ENCODE measurements around the gene CTDSP2.
"Not testable (repeated sequence)": the region's sequence is repeated elsewhere in the genome, so short reads cannot be mapped to it uniquely, and the experiment has no call there.

CTDSP2 gene

GRCh38 chr12:57863676-57864075 is 17.1 kb upstream of the CTDSP2 start:
- peaks cover 0 to 28% (median 19%) of the 10 kb centered on the region in 4 donors for H3K4me1 ChIP-seq
- H3K9me3 ChIP-seq: no peaks in the 10 kb centered on the region
- DNase-seq: no peak
- H3K4me3 ChIP-seq: no peak overlapping the region
- H3K27me3 ChIP-seq: no peaks in the 10 kb centered on the region
- TF ChIP-seq, protein P1, sequence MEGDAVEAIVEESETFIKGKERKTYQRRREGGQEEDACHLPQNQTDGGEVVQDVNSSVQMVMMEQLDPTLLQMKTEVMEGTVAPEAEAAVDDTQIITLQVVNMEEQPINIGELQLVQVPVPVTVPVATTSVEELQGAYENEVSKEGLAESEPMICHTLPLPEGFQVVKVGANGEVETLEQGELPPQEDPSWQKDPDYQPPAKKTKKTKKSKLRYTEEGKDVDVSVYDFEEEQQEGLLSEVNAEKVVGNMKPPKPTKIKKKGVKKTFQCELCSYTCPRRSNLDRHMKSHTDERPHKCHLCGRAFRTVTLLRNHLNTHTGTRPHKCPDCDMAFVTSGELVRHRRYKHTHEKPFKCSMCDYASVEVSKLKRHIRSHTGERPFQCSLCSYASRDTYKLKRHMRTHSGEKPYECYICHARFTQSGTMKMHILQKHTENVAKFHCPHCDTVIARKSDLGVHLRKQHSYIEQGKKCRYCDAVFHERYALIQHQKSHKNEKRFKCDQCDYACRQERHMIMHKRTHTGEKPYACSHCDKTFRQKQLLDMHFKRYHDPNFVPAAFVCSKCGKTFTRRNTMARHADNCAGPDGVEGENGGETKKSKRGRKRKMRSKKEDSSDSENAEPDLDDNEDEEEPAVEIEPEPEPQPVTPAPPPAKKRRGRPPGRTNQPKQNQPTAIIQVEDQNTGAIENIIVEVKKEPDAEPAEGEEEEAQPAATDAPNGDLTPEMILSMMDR (IDR thresholded peaks at IDR 0.05): no peak
- intact Hi-C loops (cut with DNase I; ENCODE audit: low total_unique reads): no loop called here
- H3K36me3 ChIP-seq: no peaks in the 10 kb centered on the region
- peak overlapping the region; percentile 91 for H3K27ac ChIP-seq

- no peak for DNase-seq
- Histone ChIP-seq H3K36me3 (no peaks in the 10 kb centered on the region), H3K27me3 (no peaks in the 10 kb centered on the region), H3K4me3 (no peak overlapping the region), H3K27ac (no peak overlapping the region), H3K9me3 (no peaks in the 10 kb centered on the region), H3K4me1 (peaks cover 0 to 23% (median 16%) of the 10 kb centered on the region in 4 donors)
- TF ChIP-seq, protein P1 (IDR thresholded peaks at IDR 0.05): no peak
- intact Hi-C loops (cut with DNase I; ENCODE audit: low total_unique reads): no loop called here
Observed at GRCh38 chr12:57861967-57862366, 15.4 kb upstream of the CTDSP2 start.

GRCh38 chr12:57860883-57861282 is 14.4 kb upstream of the CTDSP2 start:
- H3K9me3 ChIP-seq; H3K4me3 ChIP-seq; DNase-seq; H3K27ac ChIP-seq; H3K27me3 ChIP-seq; intact Hi-C loops (cut with DNase I; ENCODE audit: low total_unique reads); H3K36me3 ChIP-seq: not testable (repeated sequence)
- H3K4me1 ChIP-seq: peaks cover 0 to 18% (median 15%) of the 10 kb centered on the region in 4 donors

DNA sequence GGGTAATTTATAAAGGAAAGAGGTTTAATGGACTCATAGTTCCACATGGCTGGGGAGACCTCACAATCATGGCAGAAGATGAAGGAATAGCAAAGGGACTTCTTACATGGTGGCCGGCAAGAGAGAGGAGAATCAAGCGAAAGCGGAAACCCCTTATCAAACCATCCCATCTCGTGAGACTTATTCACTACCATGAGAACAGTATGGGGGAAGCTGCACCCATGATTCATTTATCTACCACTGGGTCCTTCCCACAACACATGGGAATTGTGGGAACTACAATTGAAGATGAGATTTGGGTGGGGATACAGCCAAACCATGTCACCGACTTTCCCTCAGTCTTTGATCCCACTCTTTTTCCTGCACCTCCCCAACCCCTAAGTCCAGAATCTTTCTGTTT is 12.6 kb upstream of the CTDSP2 start:
- H3K27me3 ChIP-seq: no peaks in the 10 kb centered on the region
- intact Hi-C loops (cut with DNase I; ENCODE audit: low total_unique reads): no loop called here
- H3K36me3 ChIP-seq: no peaks in the 10 kb centered on the region
- peaks cover 0 to 7% (median 6%) of the 10 kb centered on the region in 4 donors for H3K4me1 ChIP-seq
- no peak overlapping the region for H3K4me3 ChIP-seq
- H3K27ac ChIP-seq: no peak overlapping the region
- H3K9me3 ChIP-seq: no peaks in the 10 kb centered on the region
- TF ChIP-seq, protein P1 (IDR thresholded peaks at IDR 0.05): no peak
- DNase-seq: no peak

DNA sequence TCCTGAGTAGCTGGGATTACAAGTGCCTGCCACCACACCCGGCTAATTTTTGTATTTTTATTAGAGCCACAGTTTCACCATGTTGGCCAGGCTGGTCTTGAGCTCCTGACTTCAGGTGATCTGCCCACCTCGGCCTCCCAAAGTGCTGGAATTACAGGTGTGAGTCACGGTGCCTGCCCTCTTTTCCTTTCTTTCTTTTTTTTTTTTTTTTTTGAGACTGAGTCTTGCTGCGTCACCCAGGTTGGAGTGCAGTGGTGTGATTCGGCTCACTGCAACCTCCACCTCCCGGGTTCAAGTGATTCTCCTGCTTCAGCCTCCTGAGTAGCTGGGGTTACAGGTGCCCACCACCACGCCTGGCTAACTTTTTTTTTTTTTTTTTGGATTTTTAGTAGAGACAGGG is 11.6 kb upstream of the CTDSP2 start:
- H3K4me1 ChIP-seq; H3K4me3 ChIP-seq; intact Hi-C loops (cut with DNase I; ENCODE audit: low total_unique reads); H3K27me3 ChIP-seq; DNase-seq; H3K9me3 ChIP-seq; H3K36me3 ChIP-seq; H3K27ac ChIP-seq: not testable (repeated sequence)

DNA sequence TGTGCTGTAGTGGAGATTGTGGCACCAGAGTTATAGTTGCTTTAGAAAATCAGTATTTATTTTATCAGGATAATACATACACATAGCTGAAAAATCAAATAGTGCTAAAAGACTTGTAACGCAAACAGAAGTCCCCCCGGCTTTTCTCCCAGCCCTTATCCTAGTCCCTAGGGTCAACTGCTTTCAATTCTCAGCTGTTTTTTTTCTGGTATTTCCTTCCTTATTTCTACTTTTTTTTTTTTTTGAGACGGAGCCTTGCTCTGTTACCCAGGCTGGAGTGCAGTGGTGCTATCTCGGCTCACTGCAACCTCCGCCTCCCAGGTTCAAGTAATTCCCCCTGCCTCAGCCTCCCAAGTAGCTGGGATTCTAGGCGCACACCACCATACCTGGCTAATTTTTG is 8.4 kb upstream of the CTDSP2 start:
- intact Hi-C loops (cut with DNase I; ENCODE audit: low total_unique reads): no loop called here
- Histone ChIP-seq H3K9me3 (no peaks in the 10 kb centered on the region), H3K4me1 (peaks cover 0 to 40% (median 31%) of the 10 kb centered on the region in 4 donors), H3K36me3 (no peaks in the 10 kb centered on the region), H3K27ac (no peak overlapping the region), H3K27me3 (no peaks in the 10 kb centered on the region), H3K4me3 (no peak overlapping the region)
- no peak for DNase-seq
- TF ChIP-seq, protein P1 (IDR thresholded peaks at IDR 0.05): no peak
